ENCODE data around the gene VAMP1.
"Not testable (repeated sequence)": the region's sequence is repeated elsewhere in the genome, so short reads cannot be mapped to it uniquely, and the experiment has no call there.

VAMP1 gene

GRCh38 chr12:6450869-6451347 is 19.6 kb downstream of the VAMP1 start:
- no peak for DNase-seq

GRCh38 chr12:6450091-6450868 is 20.2 kb downstream of the VAMP1 start:
- DNase-seq = no peak

GRCh38 chr12:6444704-6445688 is 25.5 kb downstream of the VAMP1 start, which contains the start of gene CD27:
Gene CD27, plus strand, starts transcription at chr12:6444955. Its CDS starts 141 bp downstream, at chr12:6445096.
- DNase-seq = peak; percentile 70

GRCh38 chr12:6444031-6444430 is 26.4 kb downstream of the VAMP1 start:
- DNase-seq = no peak

- peak; percentile 55 for DNase-seq
Observed at GRCh38 chr12:6443361-6443983, 27.0 kb downstream of the VAMP1 start.

GRCh38 chr12:6442836-6443235 is 27.6 kb downstream of the VAMP1 start:
- no peak for DNase-seq

- no peak for DNase-seq
Observed at GRCh38 chr12:6440391-6440790, 30.1 kb downstream of the VAMP1 start.

GRCh38 chr12:6438345-6438744 is 32.1 kb downstream of the VAMP1 start:
- DNase-seq = no peak

- no peak for DNase-seq
Observed at GRCh38 chr12:6437586-6437985, 32.9 kb downstream of the VAMP1 start.

- no peak for DNase-seq
Observed at GRCh38 chr12:6435961-6436715, 34.3 kb downstream of the VAMP1 start.

- peak; percentile 72 for DNase-seq
Observed at GRCh38 chr12:6434205-6435140, 36.0 kb downstream of the VAMP1 start.

- peak; percentile 54 for DNase-seq
Observed at GRCh38 chr12:6432991-6433390, 37.5 kb downstream of the VAMP1 start.

- DNase-seq = peak; percentile 46
Observed at GRCh38 chr12:6430124-6430989, 40.1 kb downstream of the VAMP1 start.

GRCh38 chr12:6428326-6428725 is 42.2 kb downstream of the VAMP1 start:
- no peak for DNase-seq

GRCh38 chr12:6427796-6428195 is 42.7 kb downstream of the VAMP1 start:
- not testable (repeated sequence) for DNase-seq

GRCh38 chr12:6426882-6427671 is 43.4 kb downstream of the VAMP1 start:
- DNase-seq = peak; percentile 89

- no peak for DNase-seq
Observed at GRCh38 chr12:6425590-6426531, 44.6 kb downstream of the VAMP1 start.

- DNase-seq = no peak
Observed at GRCh38 chr12:6424866-6425265, 45.6 kb downstream of the VAMP1 start.
